ENCODE measurements around the gene SPACA7.

SPACA7 gene

GRCh38 chr13:112342841-112343361 is 33.3 kb upstream of the SPACA7 start:
- no peak for TF ChIP-seq CTCF (IDR thresholded peaks at IDR 0.05; ENCODE audit: insufficient read depth, low read depth, low read length, missing control alignments)
- no peak for DNase-seq (ENCODE audit: low read depth)
- H3K4me3 ChIP-seq (ENCODE audit: low read depth, low read length) = no peak overlapping the region

- TF ChIP-seq CTCF (IDR thresholded peaks at IDR 0.05; ENCODE audit: insufficient read depth, low read depth, low read length, missing control alignments) = no peak
- H3K4me3 ChIP-seq (ENCODE audit: low read depth, low read length) = no peak overlapping the region
Measured at GRCh38 chr13:112343591-112343990, 32.6 kb upstream of the SPACA7 start.

GRCh38 chr13:112345826-112346172 is 30.4 kb upstream of the SPACA7 start:
- TF ChIP-seq CTCF (IDR thresholded peaks at IDR 0.05; ENCODE audit: insufficient read depth, low read depth, low read length, missing control alignments) = no peak

More at GRCh38 chr13:112343591-112343990, 32.6 kb upstream of the SPACA7 start:
- DNase-seq (ENCODE audit: low read depth) = no peak

GRCh38 chr13:112346173-112346898 is 29.8 kb upstream of the SPACA7 start:
- TF ChIP-seq CTCF (IDR thresholded peaks at IDR 0.05; ENCODE audit: insufficient read depth, low read depth, low read length, missing control alignments) = no peak
- no peak overlapping the region for H3K4me3 ChIP-seq (ENCODE audit: low read depth, low read length)
- no peak for DNase-seq (ENCODE audit: low read depth)

More at GRCh38 chr13:112345826-112346172, 30.4 kb upstream of the SPACA7 start:
- no peak for DNase-seq (ENCODE audit: low read depth)
- no peak overlapping the region for H3K4me3 ChIP-seq (ENCODE audit: low read depth, low read length)

- H3K4me3 ChIP-seq (ENCODE audit: low read depth, low read length) = no peak overlapping the region
- no peak for TF ChIP-seq CTCF (IDR thresholded peaks at IDR 0.05; ENCODE audit: insufficient read depth, low read depth, low read length, missing control alignments)
- no peak for DNase-seq (ENCODE audit: low read depth)
Measured at GRCh38 chr13:112346899-112347229, 29.3 kb upstream of the SPACA7 start.

GRCh38 chr13:112347986-112348385 is 28.2 kb upstream of the SPACA7 start:
- TF ChIP-seq CTCF (IDR thresholded peaks at IDR 0.05; ENCODE audit: insufficient read depth, low read depth, low read length, missing control alignments) = no peak
- H3K4me3 ChIP-seq (ENCODE audit: low read depth, low read length) = no peak overlapping the region
- DNase-seq (ENCODE audit: low read depth) = no peak
